ENCODE data around the gene MTHFD2L.
"Not testable (repeated sequence)": the region's sequence is repeated elsewhere in the genome, so short reads cannot be mapped to it uniquely, and the experiment has no call there.

Gene MTHFD2L

GRCh38 chr4:74331252-74331651 is 173.3 kb downstream of the MTHFD2L start:
- no peak for DNase-seq (ENCODE audit: low read depth in 2 of 2, low spot score in 1 of 2)

DNA sequence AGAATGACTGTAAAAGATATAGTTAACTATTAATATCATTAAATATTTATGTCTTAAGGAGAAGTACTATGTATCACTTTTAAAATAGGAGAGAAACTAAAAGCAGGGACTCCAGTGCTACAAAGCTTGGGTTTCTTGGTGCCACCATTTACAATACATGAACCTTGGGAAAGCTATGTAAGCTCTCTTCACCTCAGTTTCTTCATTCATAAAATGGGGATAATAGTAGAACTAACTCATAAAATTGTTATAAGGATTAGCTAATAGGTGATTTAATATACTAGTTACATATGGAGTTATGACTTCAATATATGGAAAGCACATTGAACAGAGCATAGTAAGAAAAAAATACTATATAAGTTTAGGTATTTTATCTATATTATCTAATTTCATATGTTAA is 174.0 kb downstream of the MTHFD2L start:
- DNase-seq (ENCODE audit: low read depth in 2 of 2, low spot score in 1 of 2): no peak

GRCh38 chr4:74334636-74335035 is 176.7 kb downstream of the MTHFD2L start:
- DNase-seq (ENCODE audit: low read depth in 2 of 2, low spot score in 1 of 2): no peak

- DNase-seq (ENCODE audit: low read depth in 2 of 2, low spot score in 1 of 2): no peak
Measured at GRCh38 chr4:74335341-74336021, 177.6 kb downstream of the MTHFD2L start.

DNA sequence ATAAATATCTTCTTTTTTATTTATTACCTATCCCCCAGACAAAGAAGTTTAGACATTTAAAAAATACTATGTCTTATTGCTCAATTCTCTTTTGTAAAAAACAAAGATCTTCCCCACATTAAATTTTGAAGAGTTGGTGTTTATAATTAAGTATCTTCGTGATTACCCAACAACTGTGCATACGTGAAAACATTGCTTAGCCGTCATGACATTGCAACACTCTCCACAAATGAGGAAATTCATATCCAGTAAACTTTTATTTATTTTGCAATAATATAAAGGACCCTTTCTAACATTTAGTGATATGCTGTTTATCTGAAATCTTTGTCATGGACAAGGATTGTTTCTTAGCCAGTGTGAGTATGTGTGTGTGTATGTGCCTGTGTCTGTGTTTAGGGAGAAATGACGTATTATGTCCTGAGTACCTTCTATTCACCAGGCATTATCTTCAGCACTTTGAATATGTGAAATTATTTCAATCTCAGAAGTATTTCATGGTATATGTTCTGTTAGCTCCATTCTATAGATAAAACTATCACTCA is 180.9 kb downstream of the MTHFD2L start:
- DNase-seq (ENCODE audit: low read depth in 2 of 2, low spot score in 1 of 2): no peak

DNA sequence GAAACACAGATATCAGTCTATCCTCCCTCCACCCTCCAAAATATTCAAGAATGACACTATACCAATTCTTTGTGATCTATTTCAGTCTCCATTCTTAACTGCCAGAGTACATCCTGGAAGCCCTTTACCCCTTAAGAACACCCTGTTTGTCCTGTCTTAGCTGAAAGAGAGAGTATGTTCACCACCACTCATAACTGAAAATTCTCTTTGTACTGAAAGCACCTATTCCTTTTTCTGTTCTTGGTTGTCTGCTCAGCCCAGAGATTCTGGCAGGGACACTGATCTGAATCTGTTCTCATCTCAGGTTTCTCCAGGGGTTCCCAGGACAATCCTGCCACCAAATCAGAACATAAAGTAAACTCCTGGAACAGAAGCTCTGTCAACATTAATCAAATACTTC is 181.6 kb downstream of the MTHFD2L start:
- no peak for DNase-seq (ENCODE audit: low read depth in 2 of 2, low spot score in 1 of 2)

DNA sequence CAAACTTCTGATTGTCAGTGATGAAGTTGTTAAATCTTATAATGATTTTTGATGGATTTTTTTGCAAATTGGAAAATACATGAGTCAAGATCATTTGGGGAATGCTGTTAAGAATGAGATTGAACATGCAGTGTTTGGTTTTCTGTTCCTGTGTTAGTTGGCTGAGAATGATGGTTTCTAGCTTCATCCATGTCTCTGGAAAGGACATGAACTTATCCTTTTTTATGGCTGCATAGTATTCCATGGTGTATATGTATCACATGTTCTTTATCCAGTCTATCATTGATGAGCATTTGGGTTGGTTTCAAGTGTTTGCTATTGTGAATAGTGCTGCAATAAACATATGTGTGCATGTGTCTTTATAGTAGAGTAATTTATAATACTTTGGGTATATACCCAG is 182.5 kb downstream of the MTHFD2L start:
- DNase-seq (ENCODE audit: low read depth in 2 of 2, low spot score in 1 of 2): not testable (repeated sequence)

DNA sequence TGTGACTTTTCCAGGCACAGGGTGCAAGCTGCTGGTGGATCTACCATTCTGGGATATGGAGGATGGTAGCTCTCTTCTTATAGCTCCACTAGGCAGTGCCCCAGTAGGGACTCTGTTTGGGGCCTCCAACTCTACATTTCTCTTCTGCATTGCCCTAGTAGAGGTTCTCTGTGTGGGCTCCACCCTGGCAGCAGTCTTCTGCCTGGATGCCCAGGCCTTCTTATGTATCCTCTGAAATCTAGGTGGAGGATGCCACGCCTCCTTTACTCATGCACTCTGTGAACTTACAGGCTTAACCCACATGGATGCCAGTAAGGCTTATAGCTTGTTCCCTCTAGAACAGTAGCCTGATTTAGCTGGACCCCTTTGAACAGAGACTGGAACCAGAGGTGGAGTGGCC is 186.1 kb downstream of the MTHFD2L start:
- no peak for DNase-seq (ENCODE audit: low read depth in 2 of 2, low spot score in 1 of 2)
